DOHH2 (cell line): ENCODE measurements around the gene GRK6.

ENCODE experiments used
- CTCF ChIP-seq: fragments of 200-600 bp; sonication (generic); IDR thresholded peaks from one replicate; pipeline ENCODE4 v1.5.1; 2014; ENCODE audit warnings: antibody characterized with exemption, mild to moderate bottlenecking, low read depth, low read length; ENCODE audit not compliant: poor library complexity, severe bottlenecking
- EZH2phosphoT487 ChIP-seq: fragments of 200-600 bp; sonication (generic); IDR thresholded peaks from 2 replicates; pipeline ENCODE4 v1.6.1; 2017; ENCODE audit warnings: borderline replicate concordance, mild to moderate bottlenecking, antibody characterized with exemption, low read length, moderate library complexity, mixed read lengths

GRCh38 chr5:177393206-177393765 is 33.2 kb upstream of the GRK6 start:
- TF ChIP-seq CTCF = no peak
- no peak for TF ChIP-seq EZH2phosphoT487
